ENCODE results near the gene PIP5KL1. TPM values are rescaled to one million over a fixed set of nuclear protein-coding genes. Genes with fewer than 3 reads are reported as not detected.
A peak's percentile ranks its signal among the peaks of the same experiment; 100 is the strongest.

The PIP5KL1 gene
- total and polyA plus RNA-seq, 2 of the 8 experiments (the other 6 are each of a cell fraction or from before 2014, with no cell fraction given) = 13.4 to 15.4 TPM

DNA sequence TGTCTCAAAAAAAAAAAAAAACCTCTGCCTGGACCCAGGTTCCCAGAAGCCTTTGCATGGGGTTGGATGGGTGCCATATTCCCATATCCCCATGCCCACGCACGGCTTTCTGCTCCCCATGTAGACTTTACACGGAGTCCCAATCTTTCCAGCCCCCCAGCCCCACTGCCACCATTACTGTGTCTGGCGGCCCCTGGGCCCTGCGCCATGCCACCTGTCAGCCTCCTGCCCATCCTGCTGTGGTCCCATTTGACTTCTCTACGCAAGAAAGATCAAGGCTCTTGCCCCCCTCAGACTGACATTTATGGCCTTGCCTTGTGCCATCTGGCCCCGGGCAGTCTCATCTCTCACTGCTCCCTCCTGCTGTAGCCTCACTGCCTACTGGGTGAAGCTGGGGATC lies 46.6 kb downstream of the PIP5KL1 start:
- H3K27me3 ChIP-seq (replicated peaks in 1 of 4; ENCODE audit: control insufficient read depth in 3 of 4, extremely low read depth in 1 of 4, insufficient read depth in 3 of 4, low read length in 3 of 4) = no peaks in the 10 kb centered on the region
- H3K56ac ChIP-seq (replicated peaks; ENCODE audit: insufficient read length, low read depth, low read length) = no peak overlapping the region
- DNase-seq (ENCODE audit: low read depth in 1 of 2, low spot score in 2 of 2) (no peak), FAIRE-seq (no peak)
- CTCF ChIA-PET (ENCODE audit: partially characterized antibody) = interaction anchor here (0.8 to 2.7 kb wide), 5 partner anchors 10 to 149 kb away, joined by 3 to 11 read pairs (median 7); partner anchors contain the start of gene TOR2A
- H4K91ac ChIP-seq (replicated peaks; ENCODE audit: insufficient read length, low read length) = no peak overlapping the region
- no peak overlapping the region for H3K4ac ChIP-seq (replicated peaks; ENCODE audit: insufficient read length, low read depth, low read length)
- H4K8ac ChIP-seq (ENCODE audit: extremely low read depth, insufficient read depth, low read length) = peak overlapping the region; percentile 68; the same call in 1 of the 2 replicates
- H3K4me3 ChIP-seq (ENCODE audit: extremely low read depth in 1 of 4, insufficient read depth in 2 of 4, low read depth in 3 of 4, low read length in 4 of 4) = no peak overlapping the region
- no peak overlapping the region for H2AFZ ChIP-seq (ENCODE audit: low read length)
- H3K9ac ChIP-seq (replicated peaks in 1 of 4; ENCODE audit: extremely low read depth in 1 of 4, low read depth in 3 of 4, low read length in 3 of 4) = no peak overlapping the region; a peak in 1 of 7 replicates
- no peak overlapping the region for H3K27ac ChIP-seq (ENCODE audit: low read depth, low read length)
- peaks cover 0 to 14% (median 8%) of the 10 kb centered on the region in 4 experiments; a peak in 4 of 8 replicates for H3K36me3 ChIP-seq (ENCODE audit: control insufficient read depth in 2 of 4, insufficient read depth in 4 of 4, low read length in 3 of 4)
- H3K9me3 ChIP-seq (ENCODE audit: insufficient read depth in 2 of 2, low read depth in 1 of 2, low read length in 1 of 2) = no peaks in the 10 kb centered on the region
- POLR2A ChIA-PET (ENCODE audit: partially characterized antibody) = interaction anchor here (0.7 to 8.6 kb wide), 3 partner anchors 12 to 99 kb away, joined by 3 to 91 read pairs (median 3); partner anchors contain the start of gene ST6GALNAC6
- TF ChIP-seq CREB1 (IDR thresholded peaks at IDR 0.05) (no peak), TAF7 (optimal IDR thresholded peaks at IDR 0.05; ENCODE audit: borderline replicate concordance, low read depth, low read length) (no peak), ASH2L (IDR thresholded peaks at IDR 0.05; ENCODE audit: low read length) (no peak), EP300 (IDR thresholded peaks at IDR 0.05; ENCODE audit: borderline replicate concordance in 1 of 2, low read depth in 2 of 2, low read length in 2 of 2) (no peak), SIN3A (conservative IDR thresholded peaks at IDR 0.05 in 1 of 2, IDR thresholded peaks at IDR 0.05 in 1 of 2; ENCODE audit: low read depth in 1 of 2, low read length in 2 of 2) (no peak), CHD1 (IDR thresholded peaks at IDR 0.05; ENCODE audit: low read depth, low read length) (no peak), POLR2AphosphoS5 (IDR thresholded peaks at IDR 0.05; ENCODE audit: low read depth, low read length) (no peak)
- TF ChIP-seq, protein P1, sequence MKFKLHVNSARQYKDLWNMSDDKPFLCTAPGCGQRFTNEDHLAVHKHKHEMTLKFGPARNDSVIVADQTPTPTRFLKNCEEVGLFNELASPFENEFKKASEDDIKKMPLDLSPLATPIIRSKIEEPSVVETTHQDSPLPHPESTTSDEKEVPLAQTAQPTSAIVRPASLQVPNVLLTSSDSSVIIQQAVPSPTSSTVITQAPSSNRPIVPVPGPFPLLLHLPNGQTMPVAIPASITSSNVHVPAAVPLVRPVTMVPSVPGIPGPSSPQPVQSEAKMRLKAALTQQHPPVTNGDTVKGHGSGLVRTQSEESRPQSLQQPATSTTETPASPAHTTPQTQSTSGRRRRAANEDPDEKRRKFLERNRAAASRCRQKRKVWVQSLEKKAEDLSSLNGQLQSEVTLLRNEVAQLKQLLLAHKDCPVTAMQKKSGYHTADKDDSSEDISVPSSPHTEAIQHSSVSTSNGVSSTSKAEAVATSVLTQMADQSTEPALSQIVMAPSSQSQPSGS (IDR thresholded peaks at IDR 0.05; ENCODE audit: low read length) = no peak
- H2AK5ac ChIP-seq (ENCODE audit: low read depth, low read length) = no peak overlapping the region
- no peak overlapping the region for H2BK15ac ChIP-seq (ENCODE audit: low read length)
- H3K18ac ChIP-seq (ENCODE audit: extremely low read depth, low read length) = no peak overlapping the region
- no peak overlapping the region for H2BK5ac ChIP-seq (ENCODE audit: low read depth, low read length)
- 90% methylated on average over 7 of the region's 7 CpGs; no CpG with 5 or more reads in 1 of the 2 experiments for WGBS, 2 experiments (ENCODE audit: extremely low coverage in 1 of 2, insufficient coverage in 1 of 2, insufficient read length in 1 of 2, insufficient replicate concordance in 2 of 2, low coverage in 1 of 2, low lambda C conversion rate in 2 of 2, missing lambda C conversion rate in 1 of 2)
- no peaks in the 10 kb centered on the region for H3K79me1 ChIP-seq (ENCODE audit: low read depth, low read length)
- H3K23ac ChIP-seq (ENCODE audit: insufficient read length) = no peak overlapping the region
- no peaks in the 10 kb centered on the region for H3K79me2 ChIP-seq (ENCODE audit: control insufficient read depth in 1 of 2, insufficient read depth in 2 of 2, low read length in 2 of 2)
- no peak overlapping the region for H3K14ac ChIP-seq (ENCODE audit: insufficient read length)
- peaks cover 0 to 2% of the 10 kb centered on the region in 2 experiments for H4K20me1 ChIP-seq (replicated peaks in 1 of 2; ENCODE audit: control insufficient read depth in 1 of 2, insufficient read depth in 2 of 2, low read length in 2 of 2)
- no peaks in the 10 kb centered on the region; a peak in 3 of 7 replicates for H3K4me1 ChIP-seq (replicated peaks in 1 of 4; ENCODE audit: control insufficient read depth in 3 of 4, insufficient read depth in 4 of 4, low read length in 3 of 4)
- H4K5ac ChIP-seq (ENCODE audit: insufficient read length, low read depth, low read length) = no peak overlapping the region
- no peak overlapping the region for H2BK120ac ChIP-seq (replicated peaks; ENCODE audit: low read depth, low read length)
- no peak overlapping the region for H3K4me2 ChIP-seq (ENCODE audit: insufficient read depth in 1 of 2, low read depth in 2 of 2, low read length in 2 of 2)
- H3K23me2 ChIP-seq (ENCODE audit: low read depth, low read length) = no peaks in the 10 kb centered on the region
- no peak overlapping the region for H2BK20ac ChIP-seq (ENCODE audit: low read length)
- no peak overlapping the region for H2BK12ac ChIP-seq (ENCODE audit: low read depth, low read length)
